ENCODE measurements around the gene PLTP. TPM values are rescaled to one million over a fixed set of nuclear protein-coding genes. Genes with fewer than 3 reads are reported as not detected.

PLTP gene
- total and polyA plus RNA-seq, 2 of the 13 experiments (the other 11 are each of a cell fraction or from before 2014, with no cell fraction given) = 16.9 to 28.6 TPM

GRCh38 chr20:45933266-45934045, 21.5 kb upstream of the PLTP start (continued):
- TF ChIP-seq KAT7 (CRISPR knock-in tag; IDR thresholded peaks at IDR 0.05; ENCODE audit: borderline replicate concordance) = no peak; the same call in none of the 2 replicates
- TF ChIP-seq ZBTB26 (CRISPR knock-in tag; IDR thresholded peaks at IDR 0.05; ENCODE audit: borderline replicate concordance) = no peak; the same call in 1 of the 2 replicates
- TF ChIP-seq STAT5B (CRISPR knock-in tag; IDR thresholded peaks at IDR 0.05) = no peak
- no peak for TF ChIP-seq SP1 (IDR thresholded peaks at IDR 0.05)
- TF ChIP-seq SP1 (CRISPR knock-in tag; IDR thresholded peaks at IDR 0.05) = peak; percentile 14
- peak; percentile 71; the same call in 1 of the 2 replicates for TF ChIP-seq SSRP1 (CRISPR knock-in tag; IDR thresholded peaks at IDR 0.05)
- TF ChIP-seq ZBTB21 (CRISPR knock-in tag; IDR thresholded peaks at IDR 0.05) = 0 out of 2 replicates have a peak, but pooled peaks have one; percentile 31
- TF ChIP-seq ZNF275 (CRISPR knock-in tag; IDR thresholded peaks at IDR 0.05; ENCODE audit: borderline replicate concordance) = peak; percentile 83
- TF ChIP-seq ZNF691 (CRISPR knock-in tag; IDR thresholded peaks at IDR 0.05; ENCODE audit: borderline replicate concordance, low read depth) = peak; percentile 59; the same call in 1 of the 2 replicates
- TF ChIP-seq MEIS2 (CRISPR knock-in tag; IDR thresholded peaks at IDR 0.05) = peak; percentile 72
- TF ChIP-seq NR2C2 (CRISPR knock-in tag; IDR thresholded peaks at IDR 0.05; ENCODE audit: borderline replicate concordance) = no peak
- no peak for TF ChIP-seq HHEX (CRISPR knock-in tag; IDR thresholded peaks at IDR 0.05)
- peak; percentile 58 for TF ChIP-seq FOXC1 (CRISPR knock-in tag; IDR thresholded peaks at IDR 0.05; ENCODE audit: borderline replicate concordance)
- TF ChIP-seq HOMEZ (CRISPR knock-in tag; IDR thresholded peaks at IDR 0.05; ENCODE audit: low read depth) = 0 out of 2 replicates have a peak, but pooled peaks have one; percentile 35
- no peak; the same call in 1 of the 2 replicates for TF ChIP-seq SKIL (CRISPR knock-in tag; IDR thresholded peaks at IDR 0.05; ENCODE audit: borderline replicate concordance)
- 0 out of 2 replicates have a peak, but pooled peaks have one; percentile 34 for TF ChIP-seq ZNF333 (CRISPR knock-in tag; IDR thresholded peaks at IDR 0.05; ENCODE audit: borderline replicate concordance)
- no peak for TF ChIP-seq HNRNPLL (IDR thresholded peaks at IDR 0.05; ENCODE audit: low read depth, low read length, poor library complexity, severe bottlenecking)
- no peak for TF ChIP-seq TEAD2 (CRISPR knock-in tag; IDR thresholded peaks at IDR 0.05)
- no peak for TF ChIP-seq MAZ (IDR thresholded peaks at IDR 0.05; ENCODE audit: borderline replicate concordance, low read depth, low read length)
- no peak for TF ChIP-seq MAZ (CRISPR knock-in tag; IDR thresholded peaks at IDR 0.05; ENCODE audit: low read depth)
- TF ChIP-seq ZNF30 (CRISPR knock-in tag; IDR thresholded peaks at IDR 0.05) = no peak
- TF ChIP-seq TBX3 (IDR thresholded peaks at IDR 0.05; ENCODE audit: borderline replicate concordance) = no peak
- 0 out of 2 replicates have a peak, but pooled peaks have one; percentile 38 for TF ChIP-seq THAP11 (CRISPR knock-in tag; IDR thresholded peaks at IDR 0.05)
- no peak; the same call in 1 of the 2 replicates for TF ChIP-seq ZNF3 (CRISPR knock-in tag; IDR thresholded peaks at IDR 0.05)

Measured in HepG2 (cell line).